PFSK-1 (cell line): ENCODE results near the gene LHFPL3.

Source experiments
- FOXP2 ChIP-seq: optimal IDR thresholded peaks from 2 replicates; pipeline ENCODE3; 2011; ENCODE audit warnings: borderline replicate concordance, control low read depth, inconsistent platforms; ENCODE audit not compliant: insufficient read depth; ENCODE audit errors: extremely low read length, extremely low read depth
- POLR2AphosphoS5 ChIP-seq: IDR thresholded peaks from 2 replicates; pipeline ENCODE4 v1.6.1; 2012; ENCODE audit warnings: low read depth, mild to moderate bottlenecking, control low read depth, low read length, moderate library complexity
- TAF1 ChIP-seq: IDR thresholded peaks from 2 replicates; pipeline ENCODE4 v1.6.1; 2012; ENCODE audit warnings: low read length, control low read depth, borderline replicate concordance; ENCODE audit not compliant: insufficient read depth

DNA sequence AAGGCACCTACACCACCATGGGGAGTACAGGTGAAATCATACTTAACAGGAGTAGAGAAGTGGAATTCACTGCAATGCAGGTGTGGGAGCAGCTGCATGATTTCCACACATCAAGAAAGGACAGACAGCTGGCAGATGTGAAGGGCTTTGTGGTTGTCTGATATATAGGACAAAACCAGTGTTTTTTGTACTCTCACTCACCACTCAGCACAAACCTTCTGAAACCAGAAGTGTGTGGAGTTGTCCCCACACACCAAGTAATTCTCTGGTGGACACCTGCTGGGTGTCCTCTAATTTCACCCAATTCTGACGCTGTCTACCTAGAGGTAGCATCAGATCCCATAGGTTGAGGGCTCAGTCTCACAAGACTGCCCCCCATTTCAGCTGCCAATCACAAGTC lies 357.9 kb downstream of the LHFPL3 start:
- TF ChIP-seq FOXP2 (no peak), POLR2AphosphoS5 (no peak), TAF1 (no peak)
